Upper lobe of right lung (tissue), 1 donor: ENCODE results near the gene HES3. TPM values are rescaled to one million over a fixed set of nuclear protein-coding genes. Genes with fewer than 3 reads are reported as not detected.
A peak's percentile ranks its signal among the peaks of the same experiment; 100 is the strongest.

ENCODE experiments used
- ATAC-seq: fragments of 200-7000 bp; cut with Tn5 transposase; one replicate; pipeline ENCODE4 v1.9.1; 2020; ENCODE audit warnings: mild to moderate bottlenecking, moderate library complexity
- DNase-seq: peaks from one replicate; pipeline ENCODE4 v3.0.0-alpha.2; 2020
- H3K27ac ChIP-seq: fragments of 200-600 bp; one replicate; pipeline ENCODE4 v1.8.0; 2022
- H3K27me3 ChIP-seq: fragments of 200-600 bp; one replicate; pipeline ENCODE4 v1.8.0; 2022; ENCODE audit warnings: mild to moderate bottlenecking
- H3K36me3 ChIP-seq: fragments of 200-600 bp; one replicate; pipeline ENCODE4 v1.8.0; 2022
- H3K4me1 ChIP-seq: fragments of 200-600 bp; one replicate; pipeline ENCODE4 v1.8.0; 2022
- H3K4me3 ChIP-seq: fragments of 200-600 bp; one replicate; pipeline ENCODE4 v1.8.0; 2022; ENCODE audit warnings: mild to moderate bottlenecking
- H3K9me3 ChIP-seq: fragments of 200-600 bp; one replicate; pipeline ENCODE4 v1.8.0; 2022
- CTCF ChIP-seq: fragments of 200-600 bp; IDR thresholded peaks from one replicate; pipeline ENCODE4 v1.8.0; 2022; ENCODE audit warnings: antibody characterized with exemption
- intact Hi-C: fragments of 100-400 bp; cut with DNase I; formaldehyde crosslinking; loops from one replicate; pipeline ENCODE4 v1.11.0; 2022
- total RNA-seq: library from RNA; stranded (reverse); fragmentation: NEBNext Ultra II Directional; extraction: Animal tissue kit (Norgen Biotek cat#: 25700); gene quantifications from one replicate; pipeline ENCODE4 v1.2.1, GENCODE V29; 2021
- donor health status: DM: no; HTN: yes; CAD: no; lungs with severe emphysema.

Gene HES3
- total RNA-seq, 1 donor from 2014 or later: not detected

DNA sequence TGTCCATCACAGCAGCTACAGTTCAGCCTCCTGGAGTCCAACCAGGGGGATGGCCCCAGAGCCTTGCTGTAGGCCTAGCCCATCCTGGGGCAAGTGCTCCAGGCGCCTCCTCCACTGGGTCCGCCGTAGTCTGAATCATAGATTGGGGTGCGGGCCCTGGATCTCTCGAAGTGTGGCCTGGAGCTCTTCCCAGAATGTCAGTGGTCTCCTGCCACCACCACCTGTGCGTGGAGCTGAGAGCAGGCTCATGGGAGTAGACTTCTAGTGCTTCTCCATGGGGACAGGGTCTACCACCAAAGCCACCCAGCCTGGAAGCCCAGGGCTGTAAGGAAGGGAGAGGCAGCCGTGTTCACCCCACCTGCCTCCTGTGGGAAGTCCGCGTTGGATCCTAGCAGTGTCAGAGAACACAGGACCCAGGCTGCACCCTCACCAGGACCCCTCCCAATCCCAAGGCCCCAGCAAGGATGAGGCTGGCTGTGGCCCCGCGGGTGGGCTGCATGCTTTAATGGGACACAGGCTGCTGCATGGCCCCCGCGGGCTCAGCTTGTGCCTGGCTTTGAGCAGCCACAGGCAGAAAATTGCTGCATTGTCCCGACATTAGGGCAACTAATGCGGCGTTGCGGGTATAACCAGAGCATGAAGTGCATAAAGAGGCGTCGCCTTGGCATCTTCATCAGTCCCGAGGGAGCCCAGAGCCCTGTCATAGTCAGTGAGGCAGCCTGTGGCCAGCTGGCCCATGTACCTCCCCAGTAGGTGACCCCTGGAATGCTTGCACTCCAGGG is 735 bp upstream of the HES3 start:
- H3K27ac ChIP-seq: no peak overlapping the region
- intact Hi-C loops: loop anchor here (10.0 kb wide), 2 partner anchors 102 to 162 kb away; no protein-coding TSS in a partner anchor
- DNase-seq: no peak
- no peaks in the 10 kb centered on the region for H3K9me3 ChIP-seq
- H3K4me3 ChIP-seq: no peak overlapping the region
- H3K4me1 ChIP-seq: peaks cover 20% of the 10 kb centered on the region
- H3K27me3 ChIP-seq: peaks cover 83% of the 10 kb centered on the region
- no peak for ATAC-seq
- H3K36me3 ChIP-seq: no peaks in the 10 kb centered on the region
- TF ChIP-seq CTCF: no peak

- peaks cover 87% of the 10 kb centered on the region for H3K27me3 ChIP-seq
Measured at GRCh38 chr1:6244401-6245049, 546 bp downstream of the HES3 start.

GRCh38 chr1:6245086-6245868 is 1.3 kb downstream of the HES3 start:
- peaks cover 80% of the 10 kb centered on the region for H3K27me3 ChIP-seq
- H3K4me1 ChIP-seq: peaks cover 27% of the 10 kb centered on the region
- no peak overlapping the region for H3K27ac ChIP-seq
- H3K4me3 ChIP-seq: no peak overlapping the region
- no peaks in the 10 kb centered on the region for H3K36me3 ChIP-seq
- DNase-seq (peak; percentile 89), ATAC-seq (peak; percentile 89)
- no peaks in the 10 kb centered on the region for H3K9me3 ChIP-seq
- intact Hi-C loops: loop anchor here (10.0 kb wide), 2 partner anchors 100 to 160 kb away; no protein-coding TSS in a partner anchor
- TF ChIP-seq CTCF: peak; percentile 74

More at GRCh38 chr1:6244401-6245049, 546 bp downstream of the HES3 start:
- no peaks in the 10 kb centered on the region for H3K36me3 ChIP-seq
- H3K9me3 ChIP-seq: no peaks in the 10 kb centered on the region
- no peak for DNase-seq
- intact Hi-C loops: loop anchor here (10.0 kb wide), 2 partner anchors 100 to 160 kb away; no protein-coding TSS in a partner anchor
- no peak overlapping the region for H3K27ac ChIP-seq
- H3K4me3 ChIP-seq: no peak overlapping the region
- H3K4me1 ChIP-seq: peaks cover 27% of the 10 kb centered on the region
- ATAC-seq: no peak
- no peak for TF ChIP-seq CTCF

DNA sequence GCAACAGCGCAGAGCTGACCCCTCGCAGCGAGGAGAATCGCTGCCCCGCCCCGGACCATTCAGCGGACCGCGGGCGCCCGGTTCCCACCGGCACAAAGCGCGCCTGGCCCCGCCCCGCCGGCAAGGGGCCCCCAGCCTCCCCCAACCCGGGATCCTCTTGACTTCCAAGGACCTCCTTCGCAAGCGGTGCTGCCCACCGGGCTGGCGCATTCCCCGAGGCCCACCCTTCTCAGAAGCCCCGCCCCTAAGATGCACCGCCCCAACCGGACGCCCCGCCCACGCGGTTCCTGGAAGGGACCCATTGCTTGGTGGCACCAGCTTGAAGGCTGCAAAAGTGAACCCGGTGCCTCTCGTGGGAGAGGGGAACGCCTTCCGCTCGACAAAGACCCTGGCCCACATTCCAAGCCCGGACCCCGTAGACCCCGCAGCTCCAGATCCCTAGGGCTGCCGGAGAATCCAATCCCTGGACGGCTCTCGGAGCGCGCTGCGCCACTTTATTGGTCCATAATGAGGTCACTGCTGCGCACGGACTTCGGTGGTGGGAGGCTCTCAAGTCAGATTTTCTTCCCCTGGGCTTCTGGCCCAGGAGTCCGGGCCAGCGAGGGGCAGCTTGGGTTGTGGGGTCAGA is 2.0 kb downstream of the HES3 start:
- no peak for ATAC-seq
- no peak for DNase-seq
- Histone ChIP-seq H3K4me1 (peaks cover 27% of the 10 kb centered on the region), H3K27me3 (peaks cover 80% of the 10 kb centered on the region), H3K36me3 (no peaks in the 10 kb centered on the region), H3K9me3 (no peaks in the 10 kb centered on the region), H3K4me3 (no peak overlapping the region), H3K27ac (no peak overlapping the region)
- intact Hi-C loops: loop anchor here (10.0 kb wide), 2 partner anchors 99 to 159 kb away; no protein-coding TSS in a partner anchor
- TF ChIP-seq CTCF: no peak
